DND-41 (cell line): Measurements from ENCODE around the gene CPSF4.

ENCODE experiments used
- ATAC-seq: fragments of 200-7000 bp; cut with Tn5 transposase; 3 replicates; pipeline ENCODE4 v1.9.1; 2021; ENCODE audit warnings: low read depth; ENCODE audit not compliant: insufficient read depth
- DNase-seq: peaks from one replicate; pipeline ENCODE4 v3.0.0-alpha.2; 2020
- H2AFZ ChIP-seq: 2 replicates; pipeline ENCODE4 v1.6.0; 2012; ENCODE audit warnings: low read depth, low read length
- H3K27ac ChIP-seq: 2 replicates; pipeline ENCODE4 v1.5.1; 2012; ENCODE audit warnings: low read length, inconsistent platforms
- H3K27me3 ChIP-seq: fragments of 200-600 bp; sonication (generic); 2 replicates; pipeline ENCODE4 v1.6.0; 2012; ENCODE audit warnings: low read length, mild to moderate bottlenecking, inconsistent platforms; ENCODE audit not compliant: insufficient read depth, poor library complexity
- H3K36me3 ChIP-seq: 2 replicates; pipeline ENCODE4 v1.5.1; 2012; ENCODE audit warnings: low read length, inconsistent platforms; ENCODE audit not compliant: insufficient read depth
- H3K4me1 ChIP-seq: 2 replicates; pipeline ENCODE4 v1.5.1; 2012; ENCODE audit warnings: mild to moderate bottlenecking, low read length; ENCODE audit not compliant: insufficient read depth
- H3K4me2 ChIP-seq: 2 replicates; pipeline ENCODE4 v1.6.0; 2012; ENCODE audit warnings: mild to moderate bottlenecking, moderate library complexity, low read length, inconsistent platforms; ENCODE audit not compliant: insufficient read depth
- H3K4me3 ChIP-seq, 2 experiments: fragments of 200-600 bp in 1 of 2; shearing (Covaris generic) in 1 of 2; 2 replicates each; pipeline ENCODE4 v1.5.1; 2012 to 2016; ENCODE audit warnings: inconsistent platforms in 2 of 2, low read length in 2 of 2, mild to moderate bottlenecking in 2 of 2, low read depth in 1 of 2, moderate library complexity in 1 of 2
- H3K79me2 ChIP-seq: 2 replicates; pipeline ENCODE4 v1.6.0; 2012; ENCODE audit warnings: low read length, inconsistent platforms; ENCODE audit not compliant: insufficient read depth
- H3K9ac ChIP-seq: 2 replicates; pipeline ENCODE4 v1.6.0; 2012; ENCODE audit warnings: low read depth, mild to moderate bottlenecking, inconsistent platforms, low read length, moderate library complexity
- H3K9me3 ChIP-seq: 2 replicates; pipeline ENCODE4 v1.5.1; 2012; ENCODE audit warnings: low read length, moderate library complexity, mild to moderate bottlenecking, inconsistent platforms; ENCODE audit not compliant: insufficient read depth, severe bottlenecking
- H4K20me1 ChIP-seq: 2 replicates; pipeline ENCODE4 v1.6.0; 2012; ENCODE audit warnings: low read length; ENCODE audit not compliant: insufficient read depth
- EZH2 ChIP-seq: IDR thresholded peaks from 3 replicates; pipeline ENCODE4 v1.6.1; 2012; ENCODE audit warnings: borderline replicate concordance, low read depth, mild to moderate bottlenecking, moderate library complexity, low read length, inconsistent platforms; ENCODE audit not compliant: severe bottlenecking
- TF ChIP-seq, protein P1 (sequence below): IDR thresholded peaks from 2 replicates; pipeline ENCODE4 v1.5.1; 2012; ENCODE audit warnings: borderline replicate concordance, low read length, moderate library complexity, mild to moderate bottlenecking; ENCODE audit not compliant: poor library complexity, severe bottlenecking; ENCODE audit errors: extremely low read depth

The CPSF4 gene

DNA sequence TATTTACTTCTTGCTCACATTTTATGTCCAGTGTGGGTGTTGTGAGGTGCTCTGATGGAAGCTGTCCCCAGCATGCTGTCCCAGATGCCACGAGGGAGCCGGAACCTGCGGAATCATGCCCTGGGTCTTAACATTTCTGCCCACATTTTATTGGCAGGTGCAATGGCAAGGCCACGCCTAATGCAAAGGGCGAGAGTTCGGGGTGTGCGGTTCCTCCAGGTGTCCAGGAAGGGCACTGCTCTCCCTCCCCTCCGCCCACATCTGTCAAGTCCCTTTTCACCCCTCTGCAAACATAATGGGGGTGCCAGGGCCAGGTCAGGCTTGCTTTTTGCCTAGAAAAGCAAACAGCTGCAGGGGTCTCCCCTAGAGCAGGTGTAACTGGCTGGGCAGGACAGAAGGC lies 46.7 kb upstream of the CPSF4 start:
- H3K4me3 ChIP-seq: no peak overlapping the region
- H2AFZ ChIP-seq: no peak overlapping the region
- no peaks in the 10 kb centered on the region for H3K9me3 ChIP-seq
- no peak for DNase-seq
- no peaks in the 10 kb centered on the region for H3K4me1 ChIP-seq
- peaks cover 88% of the 10 kb centered on the region for H3K36me3 ChIP-seq
- TF ChIP-seq, protein P1, sequence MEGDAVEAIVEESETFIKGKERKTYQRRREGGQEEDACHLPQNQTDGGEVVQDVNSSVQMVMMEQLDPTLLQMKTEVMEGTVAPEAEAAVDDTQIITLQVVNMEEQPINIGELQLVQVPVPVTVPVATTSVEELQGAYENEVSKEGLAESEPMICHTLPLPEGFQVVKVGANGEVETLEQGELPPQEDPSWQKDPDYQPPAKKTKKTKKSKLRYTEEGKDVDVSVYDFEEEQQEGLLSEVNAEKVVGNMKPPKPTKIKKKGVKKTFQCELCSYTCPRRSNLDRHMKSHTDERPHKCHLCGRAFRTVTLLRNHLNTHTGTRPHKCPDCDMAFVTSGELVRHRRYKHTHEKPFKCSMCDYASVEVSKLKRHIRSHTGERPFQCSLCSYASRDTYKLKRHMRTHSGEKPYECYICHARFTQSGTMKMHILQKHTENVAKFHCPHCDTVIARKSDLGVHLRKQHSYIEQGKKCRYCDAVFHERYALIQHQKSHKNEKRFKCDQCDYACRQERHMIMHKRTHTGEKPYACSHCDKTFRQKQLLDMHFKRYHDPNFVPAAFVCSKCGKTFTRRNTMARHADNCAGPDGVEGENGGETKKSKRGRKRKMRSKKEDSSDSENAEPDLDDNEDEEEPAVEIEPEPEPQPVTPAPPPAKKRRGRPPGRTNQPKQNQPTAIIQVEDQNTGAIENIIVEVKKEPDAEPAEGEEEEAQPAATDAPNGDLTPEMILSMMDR: no peak
- TF ChIP-seq EZH2: no peak
- no peak overlapping the region for H3K9ac ChIP-seq
- no peaks in the 10 kb centered on the region for H3K27me3 ChIP-seq
- no peak overlapping the region for H3K27ac ChIP-seq
- peaks cover 43% of the 10 kb centered on the region for H4K20me1 ChIP-seq
- H3K4me2 ChIP-seq: no peak overlapping the region
- ATAC-seq: no peak
- peaks cover 16% of the 10 kb centered on the region for H3K79me2 ChIP-seq

DNA sequence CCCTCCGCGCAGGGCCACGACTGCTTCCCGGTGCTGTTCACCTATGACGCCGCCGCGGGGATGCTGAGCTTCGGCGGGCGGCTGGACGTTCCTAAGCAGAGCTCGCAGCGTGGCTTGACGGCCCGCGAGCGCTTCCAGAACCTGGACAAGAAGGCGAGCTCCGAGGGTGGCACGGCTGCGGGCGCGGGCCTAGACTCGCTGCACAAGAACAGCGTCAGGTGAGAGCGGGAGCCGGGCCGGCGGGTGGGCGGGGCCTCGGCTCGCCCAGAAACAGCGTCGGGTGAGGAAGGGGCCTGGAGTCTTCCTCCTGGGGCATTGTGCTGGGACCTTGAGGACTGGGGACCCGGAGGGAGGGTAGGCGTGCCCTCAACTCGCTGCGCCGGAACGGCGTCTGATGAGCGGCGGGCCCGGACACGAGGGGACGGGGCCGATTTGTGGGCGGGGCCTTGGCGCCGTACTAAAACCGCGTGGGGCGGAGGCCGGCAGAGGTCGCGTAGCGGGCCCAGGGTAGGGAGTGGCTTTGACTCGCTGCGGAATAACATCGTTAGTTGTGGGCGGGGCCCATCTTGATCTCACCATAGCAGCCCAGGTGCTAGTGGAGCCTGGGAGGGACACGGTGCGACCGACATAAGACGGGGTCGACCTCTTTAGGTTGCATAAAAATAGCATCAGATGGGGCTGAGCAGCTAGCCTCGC lies 45.9 kb upstream of the CPSF4 start:
- peaks cover 48% of the 10 kb centered on the region for H4K20me1 ChIP-seq
- no peaks in the 10 kb centered on the region for H3K27me3 ChIP-seq
- H3K4me1 ChIP-seq: no peaks in the 10 kb centered on the region
- H3K4me2 ChIP-seq: no peak overlapping the region
- H2AFZ ChIP-seq: no peak overlapping the region
- no peaks in the 10 kb centered on the region for H3K9me3 ChIP-seq
- no peak overlapping the region for H3K9ac ChIP-seq
- peaks cover 18% of the 10 kb centered on the region for H3K79me2 ChIP-seq
- ATAC-seq: no peak
- no peak for TF ChIP-seq EZH2
- H3K27ac ChIP-seq: no peak overlapping the region
- H3K36me3 ChIP-seq: peaks cover 91% of the 10 kb centered on the region
- DNase-seq: no peak
- H3K4me3 ChIP-seq: no peak overlapping the region

DNA sequence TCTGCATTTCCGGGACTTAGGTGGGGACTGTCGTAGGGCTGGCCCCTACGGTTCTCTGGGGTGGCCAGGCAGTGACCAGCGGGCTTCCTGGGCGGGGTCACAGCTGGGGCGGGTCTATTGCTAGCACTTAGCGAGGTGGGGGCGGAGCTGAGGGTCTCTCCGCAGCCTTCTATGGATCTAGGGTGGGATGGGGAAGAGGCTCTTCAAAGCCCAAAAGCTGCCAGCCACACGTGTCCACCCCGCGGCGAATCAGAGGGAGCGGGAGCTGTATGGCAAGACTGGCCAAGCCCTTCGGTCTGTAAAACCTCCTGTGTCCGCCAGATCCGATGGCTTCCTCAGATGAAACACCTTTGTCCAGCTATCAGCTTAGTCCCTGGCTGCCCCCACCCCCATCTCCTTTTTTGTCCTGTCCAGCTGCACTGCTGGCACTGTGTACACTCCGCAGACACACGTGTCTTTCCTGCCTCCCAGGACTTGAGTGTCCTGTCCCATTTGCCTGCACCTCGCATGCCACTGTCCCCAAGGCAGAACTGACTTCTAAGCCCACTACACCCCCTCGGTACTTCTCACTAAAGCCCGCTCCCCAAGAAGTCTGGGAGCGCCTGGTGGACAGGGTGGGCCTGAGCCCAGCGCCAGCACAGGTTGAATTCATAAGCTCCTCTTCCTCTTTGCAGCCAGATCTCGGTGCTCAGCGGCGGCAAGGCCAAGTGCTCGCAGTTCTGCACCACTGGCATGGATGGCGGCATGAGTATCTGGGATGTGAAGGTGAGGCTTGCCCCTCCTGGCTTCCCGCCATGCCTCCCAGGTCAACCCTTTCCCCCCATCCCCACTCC lies 45.2 kb upstream of the CPSF4 start:
- no peak overlapping the region for H3K9ac ChIP-seq
- H3K9me3 ChIP-seq: no peaks in the 10 kb centered on the region
- peaks cover 48% of the 10 kb centered on the region for H4K20me1 ChIP-seq
- peaks cover 20% of the 10 kb centered on the region for H3K79me2 ChIP-seq
- TF ChIP-seq, protein P1: no peak
- TF ChIP-seq EZH2: no peak
- ATAC-seq: 0 out of 3 replicates have a peak, but pooled peaks have one; percentile 7
- DNase-seq: no peak
- no peak overlapping the region for H3K4me2 ChIP-seq
- H3K4me1 ChIP-seq: no peaks in the 10 kb centered on the region
- H3K27me3 ChIP-seq: no peaks in the 10 kb centered on the region
- peaks cover 91% of the 10 kb centered on the region for H3K36me3 ChIP-seq
- no peak overlapping the region for H3K27ac ChIP-seq
- no peak overlapping the region for H3K4me3 ChIP-seq
- no peak overlapping the region for H2AFZ ChIP-seq

DNA sequence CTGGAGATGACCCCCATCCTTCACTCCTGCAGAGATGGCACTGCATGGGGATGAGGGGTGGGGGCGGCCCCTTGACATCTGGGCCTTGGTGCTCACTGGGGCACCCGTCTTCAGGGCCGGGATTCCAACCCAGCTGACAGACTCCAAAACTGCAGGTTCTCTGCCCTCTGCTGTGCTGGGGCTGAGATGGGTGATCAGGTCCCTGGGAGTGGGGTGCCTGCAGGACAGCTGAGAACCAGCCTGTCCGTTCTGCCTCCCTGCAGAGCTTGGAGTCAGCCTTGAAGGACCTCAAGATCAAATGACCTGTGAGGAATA lies 44.6 kb upstream of the CPSF4 start:
- Histone ChIP-seq H2AFZ (no peak overlapping the region), H3K79me2 (peaks cover 22% of the 10 kb centered on the region), H3K27me3 (no peaks in the 10 kb centered on the region), H3K9ac (no peak overlapping the region), H4K20me1 (peaks cover 53% of the 10 kb centered on the region), H3K9me3 (no peaks in the 10 kb centered on the region), H3K4me3 (no peak overlapping the region), H3K4me2 (no peak overlapping the region), H3K4me1 (no peaks in the 10 kb centered on the region), H3K36me3 (peaks cover 96% of the 10 kb centered on the region), H3K27ac (no peak overlapping the region)
- DNase-seq (no peak), ATAC-seq (no peak)
- no peak for TF ChIP-seq EZH2
- TF ChIP-seq, protein P1: no peak
